Neural cell (in vitro differentiated cells): ENCODE measurements around the gene LPP. TPM values are rescaled to one million over a fixed set of nuclear protein-coding genes. Genes with fewer than 3 reads are reported as not detected.

Experiments used
- H2AFZ ChIP-seq: fragments of 200-600, 300-800 bp; sonication (generic), shearing (Covaris generic); 2 replicates; pipeline ENCODE4 v1.6.0; 2014; ENCODE audit warnings: low read depth, mild to moderate bottlenecking, antibody characterized with exemption, low read length, moderate library complexity
- H3F3A ChIP-seq: fragments of 200-600 bp; shearing (Covaris generic); 2 replicates; pipeline ENCODE4 v1.6.1; 2016; ENCODE audit warnings: mild to moderate bottlenecking, moderate library complexity, mixed read lengths, antibody characterized with exemption, low read length; ENCODE audit not compliant: insufficient read depth, poor library complexity, severe bottlenecking
- H3K27ac ChIP-seq: fragments of 200-600, 300-800 bp; sonication (generic), shearing (Covaris generic); 2 replicates; pipeline ENCODE4 v1.5.1; 2014; ENCODE audit warnings: mild to moderate bottlenecking, low read length, moderate library complexity
- H3K27me3 ChIP-seq: fragments of 300-800, 200-600 bp; sonication (generic), shearing (Covaris generic); 2 replicates; pipeline ENCODE4 v1.6.0; 2014; ENCODE audit warnings: mild to moderate bottlenecking, low read depth, low read length, moderate library complexity; ENCODE audit not compliant: insufficient read depth
- H3K36me3 ChIP-seq: fragments of 300-800, 200-600 bp; sonication (generic), shearing (Covaris generic); 2 replicates; pipeline ENCODE4 v1.5.1; 2014; ENCODE audit warnings: mild to moderate bottlenecking, antibody characterized with exemption, low read length, moderate library complexity; ENCODE audit not compliant: insufficient read depth
- H3K4me2 ChIP-seq: fragments of 300-800, 200-600 bp; sonication (generic), shearing (Covaris generic); 2 replicates; pipeline ENCODE4 v1.6.0; 2014; ENCODE audit warnings: mild to moderate bottlenecking, low read length
- H3K4me3 ChIP-seq: fragments of 300-800, 200-600 bp; sonication (generic), shearing (Covaris generic); 2 replicates; pipeline ENCODE4 v1.5.1; 2014; ENCODE audit warnings: mild to moderate bottlenecking, low read length, moderate library complexity
- H3K79me2 ChIP-seq: fragments of 200-600 bp; shearing (Covaris generic); replicated peaks from 2 replicates; pipeline ENCODE4 v1.6.0; 2014; ENCODE audit warnings: mild to moderate bottlenecking, low read length, moderate library complexity; ENCODE audit not compliant: insufficient read depth
- H3K9ac ChIP-seq: fragments of 300-800, 200-600 bp; sonication (generic), shearing (Covaris generic); 2 replicates; pipeline ENCODE4 v1.6.1; 2016; ENCODE audit warnings: mild to moderate bottlenecking, low read length, mixed read lengths
- H3K9me2 ChIP-seq: fragments of 200-600 bp; shearing (Covaris generic); 2 replicates; pipeline ENCODE4 v1.6.1; 2016; ENCODE audit warnings: mild to moderate bottlenecking, low read length, mixed read lengths; ENCODE audit not compliant: insufficient read depth
- H3K9me3 ChIP-seq: fragments of 200-600, 300-800 bp; sonication (generic), shearing (Covaris generic); 2 replicates; pipeline ENCODE4 v1.6.1; 2016; ENCODE audit warnings: mild to moderate bottlenecking, mixed run types, low read length, moderate library complexity, mixed read lengths
- H4K20me1 ChIP-seq: fragments of 200-600 bp; shearing (Covaris generic); 2 replicates; pipeline ENCODE4 v1.6.1; 2016; ENCODE audit warnings: mild to moderate bottlenecking, mixed run types; ENCODE audit not compliant: insufficient read depth
- CTCF ChIP-seq: fragments of 450-650 bp; IDR thresholded peaks from 2 replicates; pipeline ENCODE4 v1.5.1; 2014; ENCODE audit warnings: antibody characterized with exemption, mild to moderate bottlenecking, moderate library complexity; ENCODE audit not compliant: poor library complexity, severe bottlenecking
- EP300 ChIP-seq: fragments of 450-650 bp; conservative IDR thresholded peaks from 2 replicates; pipeline ENCODE4 v1.6.1; 2014; ENCODE audit warnings: antibody characterized with exemption, mild to moderate bottlenecking, moderate library complexity; ENCODE audit not compliant: poor library complexity, severe bottlenecking
- EZH2 ChIP-seq: fragments of 200-600, 300-800 bp; shearing (Covaris generic), sonication (generic); IDR thresholded peaks from 2 replicates; pipeline ENCODE4 v1.6.1; 2014; ENCODE audit warnings: antibody characterized with exemption, low read length, borderline replicate concordance, mild to moderate bottlenecking; ENCODE audit not compliant: insufficient read depth, poor library complexity, severe bottlenecking
- MXI1 ChIP-seq: fragments of 450-650 bp; conservative IDR thresholded peaks from 2 replicates; pipeline ENCODE4 v1.6.1; 2014; ENCODE audit warnings: antibody characterized with exemption, mild to moderate bottlenecking; ENCODE audit not compliant: poor library complexity, severe bottlenecking
- POLR2AphosphoS5 ChIP-seq: IDR thresholded peaks from 2 replicates; pipeline ENCODE4 v1.6.1; 2012
- RAD21 ChIP-seq: fragments of 450-650 bp; conservative IDR thresholded peaks from 2 replicates; pipeline ENCODE4 v1.6.1; 2014; ENCODE audit warnings: antibody characterized with exemption, mild to moderate bottlenecking, moderate library complexity
- REST ChIP-seq: IDR thresholded peaks from 2 replicates; pipeline ENCODE4 v1.6.1; 2012; ENCODE audit warnings: borderline replicate concordance
- SMC3 ChIP-seq: fragments of 450-650 bp; conservative IDR thresholded peaks from 2 replicates; pipeline ENCODE4 v1.6.1; 2014; ENCODE audit warnings: antibody characterized with exemption, mild to moderate bottlenecking, moderate library complexity; ENCODE audit not compliant: poor library complexity
- TAF1 ChIP-seq: IDR thresholded peaks from 2 replicates; pipeline ENCODE4 v1.6.1; 2012; ENCODE audit warnings: low read depth
- polyA plus RNA-seq: library from polyadenylated mRNA; depleted of rRNA; stranded (reverse); fragments of >200 nt; gene quantifications from 2 replicates; pipeline ENCODE4 v1.2.3, GENCODE V29; 2014

LPP gene
- polyA plus RNA-seq, 1 donor from 2014 or later = 3.0 TPM

GRCh38 chr3:188822004-188822403 is 668.0 kb downstream of the LPP start:
- H3K9me3 ChIP-seq = no peaks in the 10 kb centered on the region
- no peaks in the 10 kb centered on the region for H4K20me1 ChIP-seq
- no peaks in the 10 kb centered on the region for H3K36me3 ChIP-seq
- H3K4me3 ChIP-seq = no peak overlapping the region
- H3K27ac ChIP-seq = no peak overlapping the region
- H3K4me2 ChIP-seq = no peak overlapping the region
- H3K9ac ChIP-seq = no peak overlapping the region
- H3K79me2 ChIP-seq = no peaks in the 10 kb centered on the region
- H3K9me2 ChIP-seq = no peaks in the 10 kb centered on the region
- TF ChIP-seq POLR2AphosphoS5 = no peak
- TF ChIP-seq CTCF = no peak
- no peak for TF ChIP-seq EZH2
- TF ChIP-seq TAF1 = no peak
- TF ChIP-seq EP300 = no peak
- no peak for TF ChIP-seq MXI1
- no peak for TF ChIP-seq REST
- TF ChIP-seq SMC3 = no peak
- no peak for TF ChIP-seq RAD21
- no peaks in the 10 kb centered on the region for H3F3A ChIP-seq
- no peaks in the 10 kb centered on the region for H3K27me3 ChIP-seq
- H2AFZ ChIP-seq = no peak overlapping the region

- Histone ChIP-seq H3K9me3 (no peaks in the 10 kb centered on the region), H4K20me1 (no peaks in the 10 kb centered on the region), H3K79me2 (no peaks in the 10 kb centered on the region), H3F3A (no peaks in the 10 kb centered on the region), H3K9ac (no peak overlapping the region), H3K4me2 (no peak overlapping the region), H3K9me2 (no peaks in the 10 kb centered on the region), H3K36me3 (no peaks in the 10 kb centered on the region), H2AFZ (no peak overlapping the region), H3K4me3 (no peak overlapping the region), H3K27me3 (no peaks in the 10 kb centered on the region), H3K27ac (no peak overlapping the region)
- no peak for TF ChIP-seq EZH2
- no peak for TF ChIP-seq REST
- no peak for TF ChIP-seq TAF1
- no peak for TF ChIP-seq SMC3
- TF ChIP-seq MXI1 = no peak
- TF ChIP-seq CTCF = no peak
- TF ChIP-seq RAD21 = no peak
- no peak for TF ChIP-seq POLR2AphosphoS5
Observed at GRCh38 chr3:188822411-188822810, 668.5 kb downstream of the LPP start.
